K562 (cell line): ENCODE results near the gene VPS9D1. TPM values are rescaled to one million over a fixed set of nuclear protein-coding genes. Genes with fewer than 3 reads are reported as not detected.
A peak's percentile ranks its signal among the peaks of the same experiment; 100 is the strongest.

Experiments used
- ATF7 ChIP-seq: fragments of 450-650 bp; IDR thresholded peaks from 2 replicates; pipeline ENCODE4 v1.7.1; 2014; ENCODE audit warnings: mild to moderate bottlenecking, moderate library complexity
- CHD2 ChIP-seq: IDR thresholded peaks from 2 replicates; pipeline ENCODE4 v1.6.1; 2011; ENCODE audit warnings: low read depth, low read length
- CREB1 ChIP-seq, 2 experiments: sonication (generic) in 1 of 2; formaldehyde crosslinking in 1 of 2; IDR thresholded peaks; 2 replicates each; pipeline versions ENCODE4 v1.6.1 to v1.8.0; 2012 to 2022; ENCODE audit warnings: inconsistent platforms in 1 of 2, mild to moderate bottlenecking in 1 of 2, missing genetic modification reagents in 1 of 2, moderate library complexity in 1 of 2
- DPF2 ChIP-seq: fragments of 450-650 bp; IDR thresholded peaks from 2 replicates; pipeline ENCODE4 v1.6.1; 2016
- ELF1 ChIP-seq: fragments of 200-800 bp; sonication (Bioruptor generic); IDR thresholded peaks from 2 replicates; pipeline ENCODE4 v1.6.1; 2016; ENCODE audit warnings: missing genetic modification characterization, missing compliant biosample characterization
- NFE2L1 ChIP-seq: fragments of 450-650 bp; IDR thresholded peaks from 2 replicates; pipeline ENCODE4 v1.6.1; 2016; ENCODE audit warnings: missing genetic modification characterization, low read depth, mild to moderate bottlenecking, missing compliant biosample characterization, moderate library complexity, borderline replicate concordance
- RHOXF2B ChIP-seq: fragments of 250-450 bp; sonication (Bioruptor Pico); conservative IDR thresholded peaks from 2 replicates; pipeline ENCODE4 v1.5.1; 2021
- STAG1 ChIP-seq: sonication (generic); formaldehyde crosslinking; IDR thresholded peaks from 2 replicates; pipeline ENCODE4 v1.5.0; 2020; ENCODE audit warnings: missing genetic modification reagents, borderline replicate concordance
- ZNF507 ChIP-seq: conservative IDR thresholded peaks from 2 replicates; pipeline ENCODE4 v1.6.1; 2017; ENCODE audit warnings: missing genetic modification characterization, missing compliant biosample characterization
- polyA plus RNA-seq, 8 experiments: library from polyadenylated mRNA; depleted of rRNA in 4 of 8; stranded (reverse) in 5 of 8; unstranded in 3 of 8; fragments of >200 nt; fragmentation: Nextera tagmentation in 2 of 8; fragmentation: Illumina TruSeq in 1 of 8; extraction: Ambion mirVana in 2 of 8; extraction: Trizol in 1 of 8; gene quantifications; 2 replicates each; pipeline versions ENCODE4 v1.2.1 to v1.2.3, GENCODE V29; 2011 to 2014; ENCODE audit warnings: inconsistent platforms in 1 of 8, missing spikeins in 1 of 8
- total RNA-seq, 7 experiments: library from RNA; depleted of rRNA in 6 of 7; stranded (reverse); fragments of >200 nt in 6 of 7; fragmentation: Illumina TruSeq in 2 of 7; extraction: Trizol in 2 of 7; gene quantifications; 2 replicates each; pipeline versions ENCODE4 v1.2.1 to v1.2.3, GENCODE V29; 2011 to 2021; ENCODE audit warnings: low replicate concordance in 1 of 7
- TF ChIP-seq, protein P1 (sequence below): sonication (generic); formaldehyde crosslinking; IDR thresholded peaks from 2 replicates; pipeline ENCODE4 v1.8.1; 2022; ENCODE audit warnings: missing genetic modification reagents
- TF ChIP-seq, protein P2 (sequence below), 2 experiments: fragments of 450-650 bp; IDR thresholded peaks; 2 replicates each; pipeline ENCODE4 v1.6.1; 2016; ENCODE audit warnings: mild to moderate bottlenecking in 2 of 2, borderline replicate concordance in 1 of 2, low read depth in 1 of 2, moderate library complexity in 1 of 2
- TF ChIP-seq, protein P3 (sequence below): fragments of 250-450 bp; sonication (Bioruptor Pico); IDR thresholded peaks from 2 replicates; pipeline ENCODE4 v1.9.0; 2021; ENCODE audit warnings: mild to moderate bottlenecking
- TF ChIP-seq, protein P4 (sequence below): fragments of 250-450 bp; sonication (Bioruptor Pico); IDR thresholded peaks from 2 replicates; pipeline ENCODE4 v1.4.0; 2020; ENCODE audit warnings: mild to moderate bottlenecking, moderate library complexity
- TF ChIP-seq, protein P5 (sequence below), 2 experiments: fragments of 250-450 bp in 1 of 2; fragments of 450-650 bp in 1 of 2; sonication (Bioruptor Pico) in 1 of 2; IDR thresholded peaks; 2 replicates each; pipeline versions ENCODE4 v1.6.1 to v1.8.0; 2016 to 2021; ENCODE audit warnings: mild to moderate bottlenecking in 2 of 2, moderate library complexity in 2 of 2, missing compliant biosample characterization in 1 of 2, missing genetic modification characterization in 1 of 2

VPS9D1 gene
- total and polyA plus RNA-seq, 9 of the 15 experiments (the other 6 are each of a cell fraction or from before 2014, with no cell fraction given), result 0.33 to 3.1 (median 1.1) TPM

DNA sequence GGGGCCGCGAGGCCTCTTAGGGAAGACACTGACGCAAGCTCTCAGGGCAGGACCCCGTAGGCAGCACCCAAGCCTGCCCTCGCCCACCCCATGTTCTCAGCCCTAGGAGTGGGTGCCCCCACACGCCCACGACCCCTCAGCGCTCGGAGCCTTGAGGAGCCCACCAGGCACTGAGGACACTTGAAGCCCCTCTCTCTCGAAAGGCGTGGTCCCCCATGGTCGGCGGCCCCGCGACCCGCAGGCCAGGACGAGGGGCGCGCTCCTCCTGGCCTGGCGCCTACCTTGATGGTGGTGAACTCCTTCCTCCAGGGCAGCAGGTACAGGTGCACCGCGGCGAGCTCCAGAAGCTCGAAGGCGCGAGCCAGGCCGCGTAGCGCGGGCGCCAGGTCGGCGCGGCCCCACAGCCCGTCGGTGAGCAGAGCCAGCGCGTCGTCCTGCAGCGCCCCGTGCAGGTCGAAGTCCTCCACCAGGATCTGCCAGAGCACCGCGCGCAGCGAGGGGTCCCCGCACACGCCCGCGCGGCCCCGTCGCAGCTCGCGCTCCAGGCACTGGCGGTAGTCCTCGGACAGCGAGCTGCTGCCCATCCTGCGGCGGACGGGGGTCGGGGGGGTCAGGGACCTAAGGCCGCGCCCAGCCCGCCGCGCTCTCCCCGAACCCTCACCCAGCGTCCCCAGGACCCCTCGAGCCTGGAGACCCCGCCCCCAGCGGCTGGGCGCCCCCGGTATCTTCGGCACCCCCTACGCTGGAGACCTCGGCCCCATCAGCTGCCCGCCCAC lies 19.9 kb downstream of the VPS9D1 start (continued):
- TF ChIP-seq NFE2L1 (tag) (no peak), ZNF507 (no peak), RHOXF2B (CRISPR knock-in tag) (no peak), ELF1 (tag) (no peak; the same call in 1 of the 2 replicates), ATF7 (no peak), CHD2 (no peak), DPF2 (no peak; the same call in 1 of the 2 replicates), CREB1 (IDR thresholded peaks at IDR 0.05) (peak; percentile 59; the same call in 1 of the 2 replicates), CREB1 (CRISPR knock-in tag; IDR thresholded peaks at IDR 0.05) (no peak; the same call in 1 of the 2 replicates), STAG1 (CRISPR knock-in tag) (peak; percentile 66; the same call in 1 of the 2 replicates)
- TF ChIP-seq, protein P1, sequence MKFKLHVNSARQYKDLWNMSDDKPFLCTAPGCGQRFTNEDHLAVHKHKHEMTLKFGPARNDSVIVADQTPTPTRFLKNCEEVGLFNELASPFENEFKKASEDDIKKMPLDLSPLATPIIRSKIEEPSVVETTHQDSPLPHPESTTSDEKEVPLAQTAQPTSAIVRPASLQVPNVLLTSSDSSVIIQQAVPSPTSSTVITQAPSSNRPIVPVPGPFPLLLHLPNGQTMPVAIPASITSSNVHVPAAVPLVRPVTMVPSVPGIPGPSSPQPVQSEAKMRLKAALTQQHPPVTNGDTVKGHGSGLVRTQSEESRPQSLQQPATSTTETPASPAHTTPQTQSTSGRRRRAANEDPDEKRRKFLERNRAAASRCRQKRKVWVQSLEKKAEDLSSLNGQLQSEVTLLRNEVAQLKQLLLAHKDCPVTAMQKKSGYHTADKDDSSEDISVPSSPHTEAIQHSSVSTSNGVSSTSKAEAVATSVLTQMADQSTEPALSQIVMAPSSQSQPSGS (CRISPR knock-in tag), result 0 out of 2 replicates have a peak, but pooled peaks have one; percentile 64
- TF ChIP-seq, protein P2, sequence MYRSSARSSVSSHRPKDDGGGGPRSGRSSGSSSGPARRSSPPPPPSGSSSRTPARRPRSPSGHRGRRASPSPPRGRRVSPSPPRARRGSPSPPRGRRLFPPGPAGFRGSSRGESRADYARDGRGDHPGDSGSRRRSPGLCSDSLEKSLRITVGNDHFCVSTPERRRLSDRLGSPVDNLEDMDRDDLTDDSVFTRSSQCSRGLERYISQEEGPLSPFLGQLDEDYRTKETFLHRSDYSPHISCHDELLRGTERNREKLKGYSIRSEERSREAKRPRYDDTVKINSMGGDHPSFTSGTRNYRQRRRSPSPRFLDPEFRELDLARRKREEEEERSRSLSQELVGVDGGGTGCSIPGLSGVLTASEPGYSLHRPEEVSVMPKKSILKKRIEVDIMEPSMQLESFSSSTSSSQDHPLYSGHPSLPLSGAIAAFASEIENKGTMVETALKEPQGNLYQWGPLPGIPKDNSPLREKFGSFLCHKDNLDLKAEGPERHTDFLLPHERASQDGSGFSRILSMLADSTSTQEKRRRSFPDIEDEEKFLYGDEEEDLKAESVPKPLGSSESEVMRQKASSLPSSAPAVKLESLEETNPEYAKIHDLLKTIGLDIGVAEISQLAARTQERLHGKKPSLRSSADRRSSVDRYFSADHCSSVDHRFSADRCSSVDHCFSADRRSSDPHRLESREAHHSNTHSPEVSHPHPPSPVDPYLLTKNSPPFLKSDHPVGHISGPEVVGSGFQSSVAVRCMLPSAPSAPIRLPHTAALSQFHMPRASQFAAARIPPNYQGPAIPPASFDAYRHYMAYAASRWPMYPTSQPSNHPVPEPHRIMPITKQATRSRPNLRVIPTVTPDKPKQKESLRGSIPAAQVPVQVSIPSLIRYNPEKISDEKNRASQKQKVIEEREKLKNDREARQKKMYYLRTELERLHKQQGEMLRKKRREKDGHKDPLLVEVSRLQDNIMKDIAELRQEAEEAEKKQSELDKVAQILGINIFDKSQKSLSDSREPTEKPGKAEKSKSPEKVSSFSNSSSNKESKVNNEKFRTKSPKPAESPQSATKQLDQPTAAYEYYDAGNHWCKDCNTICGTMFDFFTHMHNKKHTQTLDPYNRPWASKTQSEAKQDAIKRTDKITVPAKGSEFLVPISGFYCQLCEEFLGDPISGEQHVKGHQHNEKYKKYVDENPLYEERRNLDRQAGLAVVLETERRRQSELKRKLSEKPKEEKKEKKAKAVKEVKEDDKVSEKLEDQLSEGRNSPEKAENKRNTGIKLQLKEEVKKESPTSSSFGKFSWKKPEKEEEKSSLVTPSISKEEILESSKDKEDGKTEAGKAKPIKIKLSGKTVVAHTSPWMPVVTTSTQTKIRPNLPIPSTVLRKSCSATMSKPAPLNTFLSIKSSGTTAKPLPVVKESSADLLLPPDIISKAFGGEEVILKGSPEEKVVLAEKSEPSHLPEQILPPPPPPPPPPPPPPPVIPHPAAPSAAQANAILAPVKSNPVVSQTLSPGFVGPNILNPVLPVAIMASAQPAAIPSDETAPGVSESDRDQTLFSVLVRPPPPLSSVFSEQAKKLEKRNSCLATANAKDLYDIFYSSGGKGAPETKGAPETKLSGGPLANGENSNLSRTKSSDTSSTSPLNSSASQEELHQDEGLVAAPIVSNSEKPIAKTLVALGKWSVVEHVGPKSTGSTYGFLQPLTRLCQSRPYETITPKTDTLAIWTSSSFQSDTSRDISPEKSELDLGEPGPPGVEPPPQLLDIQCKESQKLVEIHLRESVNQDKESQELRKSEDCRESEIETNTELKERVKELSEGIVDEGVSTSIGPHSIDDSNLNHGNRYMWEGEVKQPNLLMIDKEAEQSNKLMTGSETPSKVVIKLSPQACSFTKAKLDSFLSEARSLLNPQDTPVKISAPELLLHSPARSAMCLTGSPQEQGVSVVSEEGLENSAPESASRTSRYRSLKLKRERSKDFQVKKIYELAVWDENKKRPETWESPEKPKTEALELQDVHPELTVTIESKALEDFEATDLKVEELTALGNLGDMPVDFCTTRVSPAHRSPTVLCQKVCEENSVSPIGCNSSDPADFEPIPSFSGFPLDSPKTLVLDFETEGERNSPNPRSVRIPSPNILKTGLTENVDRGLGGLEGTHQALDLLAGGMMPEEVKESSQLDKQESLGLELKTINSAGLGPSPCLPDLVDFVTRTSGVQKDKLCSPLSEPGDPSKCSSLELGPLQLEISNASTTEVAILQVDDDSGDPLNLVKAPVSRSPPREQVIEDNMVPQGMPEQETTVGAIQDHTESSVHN (IDR thresholded peaks at IDR 0.05; ENCODE audit: borderline replicate concordance in 1 of 2, low read depth in 1 of 2), result no peak
- TF ChIP-seq, protein P3, sequence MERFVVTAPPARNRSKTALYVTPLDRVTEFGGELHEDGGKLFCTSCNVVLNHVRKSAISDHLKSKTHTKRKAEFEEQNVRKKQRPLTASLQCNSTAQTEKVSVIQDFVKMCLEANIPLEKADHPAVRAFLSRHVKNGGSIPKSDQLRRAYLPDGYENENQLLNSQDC (CRISPR knock-in tag), result no peak
- TF ChIP-seq, protein P4, sequence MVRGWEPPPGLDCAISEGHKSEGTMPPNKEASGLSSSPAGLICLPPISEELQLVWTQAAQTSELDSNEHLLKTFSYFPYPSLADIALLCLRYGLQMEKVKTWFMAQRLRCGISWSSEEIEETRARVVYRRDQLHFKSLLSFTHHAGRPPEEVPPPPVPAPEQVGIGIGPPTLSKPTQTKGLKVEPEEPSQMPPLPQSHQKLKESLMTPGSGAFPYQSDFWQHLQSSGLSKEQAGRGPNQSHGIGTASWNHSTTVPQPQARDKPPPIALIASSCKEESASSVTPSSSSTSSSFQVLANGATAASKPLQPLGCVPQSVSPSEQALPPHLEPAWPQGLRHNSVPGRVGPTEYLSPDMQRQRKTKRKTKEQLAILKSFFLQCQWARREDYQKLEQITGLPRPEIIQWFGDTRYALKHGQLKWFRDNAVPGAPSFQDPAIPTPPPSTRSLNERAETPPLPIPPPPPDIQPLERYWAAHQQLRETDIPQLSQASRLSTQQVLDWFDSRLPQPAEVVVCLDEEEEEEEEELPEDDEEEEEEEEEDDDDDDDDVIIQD (CRISPR knock-in tag), result no peak
- TF ChIP-seq, protein P5, sequence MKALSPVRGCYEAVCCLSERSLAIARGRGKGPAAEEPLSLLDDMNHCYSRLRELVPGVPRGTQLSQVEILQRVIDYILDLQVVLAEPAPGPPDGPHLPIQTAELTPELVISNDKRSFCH (CRISPR knock-in tag; IDR thresholded peaks at IDR 0.05), result no peak
- TF ChIP-seq, protein P5 (tag; IDR thresholded peaks at IDR 0.05), result no peak
